D721Med (cell line): ENCODE measurements around the gene SMIM22.

ENCODE experiments used
- DNase-seq: peaks from one replicate; pipeline ENCODE4 v3.0.0; 2011; ENCODE audit warnings: low spot score; ENCODE audit not compliant: insufficient read length
- FAIRE-seq: peaks from 2 replicates; lab custom pipeline; 2011; peaks lifted over from hg19 to GRCh38; lab: Jason Lieb, UNC
- TF ChIP-seq, protein P1 (sequence below): IDR thresholded peaks from 2 replicates; pipeline ENCODE4 v1.5.1; 2012; ENCODE audit warnings: mild to moderate bottlenecking, control low read depth; ENCODE audit not compliant: insufficient read depth; ENCODE audit errors: missing control alignments

The SMIM22 gene

DNA sequence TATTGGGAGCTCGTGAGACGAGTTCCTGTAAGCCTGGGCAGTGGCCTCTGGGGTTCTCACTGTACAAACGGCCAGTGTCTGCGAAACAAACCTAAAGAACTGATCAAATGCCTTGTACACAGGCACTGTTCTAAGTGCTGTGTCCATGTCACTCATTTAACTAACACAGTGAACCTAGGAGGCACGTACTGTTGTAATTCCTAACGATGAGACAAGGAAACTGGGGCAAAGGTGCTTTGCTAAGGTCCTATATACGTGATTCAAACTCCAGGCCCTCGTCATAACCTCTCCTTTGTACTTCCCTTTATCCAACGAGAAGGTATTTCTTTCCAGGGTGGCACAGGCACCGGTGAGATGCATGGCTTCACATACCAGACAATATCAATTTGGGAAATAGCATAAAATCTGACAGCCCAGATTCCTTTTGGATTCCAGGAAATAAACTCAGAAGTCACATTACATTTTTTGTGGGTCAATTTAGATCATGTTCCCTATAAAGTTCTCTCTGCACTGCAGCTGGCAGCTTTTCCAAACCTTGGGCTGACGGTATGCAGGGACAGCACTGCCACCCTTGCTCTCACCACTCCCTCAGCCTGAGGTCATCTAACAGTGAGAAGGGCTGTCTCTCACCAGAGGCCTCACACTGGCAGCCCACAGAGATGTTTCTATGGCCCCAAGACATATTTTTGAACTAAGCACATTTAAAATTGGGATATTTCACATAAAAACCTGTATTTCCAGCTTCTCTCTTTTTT is 33.6 kb downstream of the SMIM22 start:
- TF ChIP-seq, protein P1, sequence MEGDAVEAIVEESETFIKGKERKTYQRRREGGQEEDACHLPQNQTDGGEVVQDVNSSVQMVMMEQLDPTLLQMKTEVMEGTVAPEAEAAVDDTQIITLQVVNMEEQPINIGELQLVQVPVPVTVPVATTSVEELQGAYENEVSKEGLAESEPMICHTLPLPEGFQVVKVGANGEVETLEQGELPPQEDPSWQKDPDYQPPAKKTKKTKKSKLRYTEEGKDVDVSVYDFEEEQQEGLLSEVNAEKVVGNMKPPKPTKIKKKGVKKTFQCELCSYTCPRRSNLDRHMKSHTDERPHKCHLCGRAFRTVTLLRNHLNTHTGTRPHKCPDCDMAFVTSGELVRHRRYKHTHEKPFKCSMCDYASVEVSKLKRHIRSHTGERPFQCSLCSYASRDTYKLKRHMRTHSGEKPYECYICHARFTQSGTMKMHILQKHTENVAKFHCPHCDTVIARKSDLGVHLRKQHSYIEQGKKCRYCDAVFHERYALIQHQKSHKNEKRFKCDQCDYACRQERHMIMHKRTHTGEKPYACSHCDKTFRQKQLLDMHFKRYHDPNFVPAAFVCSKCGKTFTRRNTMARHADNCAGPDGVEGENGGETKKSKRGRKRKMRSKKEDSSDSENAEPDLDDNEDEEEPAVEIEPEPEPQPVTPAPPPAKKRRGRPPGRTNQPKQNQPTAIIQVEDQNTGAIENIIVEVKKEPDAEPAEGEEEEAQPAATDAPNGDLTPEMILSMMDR, result no peak
- FAIRE-seq (no peak), DNase-seq (no peak)

DNA sequence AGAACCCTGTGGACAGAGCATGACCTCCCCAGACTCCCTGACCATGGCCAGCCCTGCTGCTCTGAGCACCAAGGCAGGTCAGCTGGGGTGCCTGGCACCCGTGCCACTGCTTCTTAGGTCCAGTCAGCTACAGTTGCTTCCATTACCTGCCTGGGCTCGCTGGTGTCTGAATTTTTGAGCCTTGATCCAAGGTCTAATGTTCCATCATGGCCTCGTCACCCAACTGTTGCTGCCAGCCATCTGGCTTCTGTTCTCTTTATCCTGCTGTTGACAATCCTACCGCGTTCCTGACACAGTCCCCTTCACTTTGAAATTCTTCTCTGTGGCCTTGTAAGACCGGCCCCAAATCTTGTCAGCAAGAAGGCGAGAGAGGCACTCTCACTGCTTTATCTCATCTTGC is 35.2 kb downstream of the SMIM22 start:
- no peak for DNase-seq
- no peak for FAIRE-seq
- TF ChIP-seq, protein P1, result no peak

DNA sequence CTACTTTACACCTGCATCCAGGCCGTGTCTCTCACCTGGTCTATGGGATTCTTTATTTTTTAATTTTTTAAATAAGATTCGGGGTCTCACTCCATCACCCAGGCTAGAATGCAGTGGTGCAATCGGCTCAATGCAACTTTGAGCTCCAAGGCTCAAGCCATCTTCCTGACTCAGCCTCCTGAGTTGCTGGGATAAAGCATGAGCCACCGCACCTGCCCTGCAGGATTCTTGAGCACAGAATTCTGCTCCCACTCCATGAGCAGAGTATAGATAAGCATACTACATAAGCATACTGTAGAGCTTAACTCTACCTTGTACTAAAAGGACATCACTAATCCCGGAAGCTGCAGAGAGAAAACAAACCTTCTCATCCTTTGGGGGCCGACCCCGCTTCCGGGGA is 36.4 kb downstream of the SMIM22 start:
- no peak for DNase-seq
- TF ChIP-seq, protein P1, result no peak
- FAIRE-seq, result no peak

DNA sequence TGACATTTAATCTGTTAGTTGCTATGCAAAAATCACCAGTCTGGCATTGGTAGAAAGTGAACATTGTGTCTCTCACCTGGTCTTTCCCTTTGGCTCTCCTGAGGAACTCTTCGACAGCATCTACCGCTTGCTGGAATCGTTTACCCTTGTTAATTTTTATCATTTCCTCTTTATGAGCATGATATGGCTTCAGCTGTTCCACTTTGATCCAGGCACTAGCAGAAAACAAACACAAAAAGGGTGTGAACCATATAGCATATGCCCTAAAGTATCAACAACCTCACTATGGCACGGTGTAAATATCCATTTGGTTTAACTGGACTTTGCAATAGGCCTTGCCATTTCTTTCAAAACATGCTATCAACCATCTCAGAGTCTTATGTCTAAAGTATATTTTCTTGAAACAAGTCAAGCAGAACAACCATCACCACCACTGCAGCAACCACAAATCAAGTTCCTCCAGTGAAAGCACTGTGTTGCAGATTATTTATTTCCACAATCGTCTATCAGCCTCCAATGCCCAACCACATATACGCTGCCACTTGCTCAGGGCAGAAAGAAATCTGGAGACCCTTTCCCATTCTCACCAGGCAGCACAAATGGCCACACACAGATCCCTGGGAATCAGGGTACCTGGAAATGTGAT is 37.7 kb downstream of the SMIM22 start:
- no peak for DNase-seq

DNA sequence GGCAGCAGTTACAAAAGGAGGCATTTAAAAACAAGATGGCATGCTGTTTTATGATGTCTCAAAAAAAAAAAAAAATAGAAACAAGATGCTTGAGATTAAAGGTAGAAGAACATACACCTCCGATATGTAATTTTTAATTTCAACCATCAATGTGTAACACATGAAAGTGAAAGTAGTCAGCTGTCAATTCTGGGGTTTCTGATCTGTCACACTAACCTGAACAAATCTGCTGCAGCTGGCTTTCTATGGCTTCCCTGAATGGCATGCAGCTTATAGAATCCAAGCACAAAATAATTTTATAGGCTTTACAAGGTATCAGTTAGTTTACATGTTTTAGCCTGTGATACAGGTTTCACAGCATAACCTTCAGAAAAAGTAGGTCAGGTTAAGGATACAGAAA is 38.4 kb downstream of the SMIM22 start:
- no peak for FAIRE-seq
- TF ChIP-seq, protein P1, result no peak

More for the DNA sequence above, 37.7 kb downstream of the SMIM22 start:
- no peak for FAIRE-seq
- TF ChIP-seq, protein P1, result no peak

DNA sequence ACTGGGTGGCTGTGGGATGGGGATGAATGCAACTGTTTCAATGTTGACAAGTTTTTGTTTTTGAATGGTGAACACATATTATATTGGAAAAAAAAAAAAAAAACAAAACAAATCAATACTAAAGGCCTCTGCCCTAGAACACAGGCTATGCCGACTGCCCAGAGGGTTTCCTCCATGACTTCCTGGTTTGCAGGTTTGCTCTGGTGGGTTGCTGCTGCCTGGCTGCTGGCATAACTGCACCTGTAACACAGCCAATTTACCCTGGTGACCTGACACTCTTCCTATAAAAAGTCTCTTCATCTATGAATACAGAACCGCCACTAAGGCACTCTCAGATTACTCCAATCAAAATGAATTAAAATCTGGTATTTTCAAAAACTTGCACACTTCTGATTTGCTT is 41.6 kb downstream of the SMIM22 start:
- FAIRE-seq, result no peak
- no peak for DNase-seq
- TF ChIP-seq, protein P1, result no peak

More for the DNA sequence above, 38.4 kb downstream of the SMIM22 start:
- no peak for DNase-seq
